ACC112 (cell line): ENCODE measurements around the gene PLCD3.

Experiments used
- H2AFZ ChIP-seq: fragments of 200-600 bp; sonication (generic); one replicate; pipeline ENCODE4 v1.6.0; 2017; ENCODE audit warnings: antibody characterized with exemption, low read length; ENCODE audit not compliant: unreplicated experiment
- H3K27ac ChIP-seq: fragments of 200-600 bp; sonication (generic); 2 replicates; pipeline ENCODE4 v1.5.1; 2014; ENCODE audit warnings: low read depth, mild to moderate bottlenecking, antibody characterized with exemption, low read length, moderate library complexity
- H3K27me3 ChIP-seq: fragments of 200-600 bp; sonication (generic); 2 replicates; pipeline ENCODE4 v1.6.1; 2014; ENCODE audit warnings: mild to moderate bottlenecking, antibody characterized with exemption, low read length, moderate library complexity, mixed read lengths; ENCODE audit not compliant: insufficient read depth
- H3K36me3 ChIP-seq: fragments of 200-600 bp; sonication (generic); 2 replicates; pipeline ENCODE4 v1.6.1; 2016; ENCODE audit warnings: mild to moderate bottlenecking, antibody characterized with exemption, low read length, moderate library complexity, mixed read lengths; ENCODE audit not compliant: insufficient read depth
- H3K4me1 ChIP-seq: fragments of 200-600 bp; sonication (generic); one replicate; pipeline ENCODE4 v1.6.1; 2016; ENCODE audit warnings: low read length, mixed read lengths; ENCODE audit not compliant: insufficient read depth, unreplicated experiment, control insufficient read depth
- H3K4me3 ChIP-seq: fragments of 200-600 bp; sonication (generic); 2 replicates; pipeline ENCODE4 v1.5.1; 2014; ENCODE audit warnings: mild to moderate bottlenecking, low read depth, low read length
- H3K79me2 ChIP-seq: fragments of 200-600 bp; sonication (generic); one replicate; pipeline ENCODE4 v1.6.0; 2016; ENCODE audit warnings: low read length; ENCODE audit not compliant: control insufficient read depth, unreplicated experiment, insufficient read depth

Gene PLCD3

GRCh38 chr17:45149037-45149668, 16.8 kb upstream of the PLCD3 start:
- Histone ChIP-seq H3K4me1 (peaks cover 24% of the 10 kb centered on the region), H2AFZ (no peak overlapping the region), H3K79me2 (peaks cover 35% of the 10 kb centered on the region), H3K36me3 (no peaks in the 10 kb centered on the region), H3K27me3 (no peaks in the 10 kb centered on the region), H3K27ac (peak overlapping the region; percentile 66), H3K4me3 (peak overlapping the region; percentile 83)

- Histone ChIP-seq H2AFZ (peak within 1 kb of the TSS; percentile 40), H3K79me2 (peaks cover 35% of the 10 kb centered on the region), H3K4me3 (peak within 1 kb of the TSS; percentile 83), H3K27me3 (no peaks in the 10 kb centered on the region), H3K36me3 (no peaks in the 10 kb centered on the region), H3K4me1 (peaks cover 28% of the 10 kb centered on the region), H3K27ac (peak within 1 kb of the TSS; percentile 93)
Observed at GRCh38 chr17:45148183-45149036, 16.1 kb upstream of the PLCD3 start, which contains the start of gene HEXIM1. Gene HEXIM1 (plus strand): TSS chr17:45148475. CDS start chr17:45149191, 716 bp downstream.

- peak overlapping the region; percentile 80 for H3K4me3 ChIP-seq
- no peaks in the 10 kb centered on the region for H3K27me3 ChIP-seq
- peaks cover 35% of the 10 kb centered on the region for H3K79me2 ChIP-seq
- H2AFZ ChIP-seq = peak overlapping the region; percentile 8
- peaks cover 30% of the 10 kb centered on the region for H3K4me1 ChIP-seq
- H3K27ac ChIP-seq = peak overlapping the region; percentile 93
- no peaks in the 10 kb centered on the region for H3K36me3 ChIP-seq
Observed at GRCh38 chr17:45147581-45148182, 15.4 kb upstream of the PLCD3 start.

- H3K27me3 ChIP-seq = no peaks in the 10 kb centered on the region
Observed at GRCh38 chr17:45146890-45147580, 14.7 kb upstream of the PLCD3 start.

GRCh38 chr17:45146592-45146889, 14.2 kb upstream of the PLCD3 start:
- Histone ChIP-seq H2AFZ (no peak overlapping the region), H3K36me3 (no peaks in the 10 kb centered on the region)

More at GRCh38 chr17:45146890-45147580, 14.7 kb upstream of the PLCD3 start:
- Histone ChIP-seq H3K27ac (peak overlapping the region; percentile 93), H2AFZ (peak overlapping the region; percentile 40), H3K79me2 (peaks cover 35% of the 10 kb centered on the region), H3K4me1 (peaks cover 30% of the 10 kb centered on the region), H3K4me3 (peak overlapping the region; percentile 80), H3K36me3 (no peaks in the 10 kb centered on the region)

DNA sequence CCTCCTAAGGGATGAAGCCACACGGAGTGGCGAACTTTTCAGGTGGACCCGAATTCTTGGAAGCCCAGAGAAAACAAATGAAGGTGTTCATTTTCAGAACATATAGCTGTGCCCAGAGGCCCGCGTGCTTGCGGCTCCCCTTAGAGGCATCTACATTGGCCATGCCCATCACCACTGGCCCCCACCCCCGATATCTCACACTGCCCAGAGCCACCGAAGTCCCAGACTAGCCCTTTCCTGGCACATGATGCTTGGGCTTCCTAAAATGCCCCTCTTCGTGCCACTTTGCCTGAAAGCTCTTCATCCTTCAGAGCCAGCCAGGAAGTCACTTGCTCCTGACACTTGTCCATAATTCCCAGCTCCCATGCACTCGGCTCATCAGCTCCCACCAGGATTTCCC, 13.9 kb upstream of the PLCD3 start:
- Histone ChIP-seq H3K27me3 (no peaks in the 10 kb centered on the region), H3K36me3 (no peaks in the 10 kb centered on the region), H3K4me3 (no peak overlapping the region; the same call in 1 of the 2 replicates), H3K4me1 (peaks cover 22% of the 10 kb centered on the region), H2AFZ (no peak overlapping the region), H3K27ac (peak overlapping the region; percentile 93; the same call in 1 of the 2 replicates), H3K79me2 (peaks cover 29% of the 10 kb centered on the region)

More at GRCh38 chr17:45146592-45146889, 14.2 kb upstream of the PLCD3 start:
- Histone ChIP-seq H3K4me3 (peak overlapping the region; percentile 80), H3K27ac (peak overlapping the region; percentile 93), H3K27me3 (no peaks in the 10 kb centered on the region), H3K79me2 (peaks cover 32% of the 10 kb centered on the region), H3K4me1 (peaks cover 26% of the 10 kb centered on the region)

DNA sequence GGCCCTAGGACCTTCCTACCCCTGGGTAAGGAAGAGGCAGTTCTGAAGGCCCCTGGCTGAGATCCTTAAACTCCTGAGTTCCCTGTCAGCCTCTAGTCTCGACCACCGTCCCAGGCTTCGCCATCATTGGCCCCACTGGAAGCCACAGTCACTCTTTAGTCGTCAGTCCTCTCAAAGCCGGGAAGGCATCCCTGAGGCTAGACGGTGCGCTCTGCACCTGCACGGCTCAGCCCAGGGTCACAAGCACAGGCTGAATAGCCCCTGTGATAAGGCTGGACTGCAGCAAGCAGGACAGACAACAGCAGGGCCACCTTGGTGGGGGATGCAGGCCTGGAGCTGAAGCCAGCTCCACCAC, 12.7 kb upstream of the PLCD3 start:
- Histone ChIP-seq H3K36me3 (no peaks in the 10 kb centered on the region), H3K4me3 (peak overlapping the region; percentile 65), H3K27ac (peak overlapping the region; percentile 71; the same call in 1 of the 2 replicates), H3K79me2 (peaks cover 17% of the 10 kb centered on the region), H2AFZ (peak overlapping the region; percentile 80), H3K27me3 (no peaks in the 10 kb centered on the region), H3K4me1 (peaks cover 20% of the 10 kb centered on the region)

GRCh38 chr17:45144199-45145034, 12.1 kb upstream of the PLCD3 start:
- Histone ChIP-seq H3K36me3 (no peaks in the 10 kb centered on the region), H3K79me2 (peaks cover 11% of the 10 kb centered on the region), H3K4me1 (peaks cover 20% of the 10 kb centered on the region), H3K4me3 (peak overlapping the region; percentile 65), H3K27me3 (no peaks in the 10 kb centered on the region), H3K27ac (peak overlapping the region; percentile 71), H2AFZ (peak overlapping the region; percentile 80)

DNA sequence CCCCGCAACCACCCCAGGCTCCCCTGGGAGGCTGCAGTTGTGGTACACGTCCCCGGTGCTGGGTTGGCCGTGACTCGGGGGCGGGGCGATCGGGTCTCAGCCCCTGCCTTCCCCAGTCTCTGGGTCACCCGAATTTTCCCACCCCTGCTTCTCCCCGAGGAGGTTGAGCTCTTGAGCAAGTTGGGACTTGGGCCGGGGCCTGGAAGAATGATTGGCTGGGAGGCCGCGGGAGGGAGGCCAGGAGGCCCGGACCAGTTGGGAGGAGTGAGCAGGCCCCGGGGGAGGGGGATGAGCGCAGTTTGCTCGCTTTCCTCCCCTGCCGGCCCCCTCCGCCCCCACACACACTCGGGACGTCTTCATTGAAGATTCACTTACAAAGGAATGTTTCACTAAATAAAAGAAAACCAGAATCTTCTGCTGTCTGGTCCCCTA, 11.5 kb upstream of the PLCD3 start:
- H3K27me3 ChIP-seq = no peaks in the 10 kb centered on the region
- peak overlapping the region; percentile 80 for H2AFZ ChIP-seq
- peak overlapping the region; percentile 65 for H3K4me3 ChIP-seq
- peaks cover 20% of the 10 kb centered on the region for H3K4me1 ChIP-seq
- H3K79me2 ChIP-seq = peaks cover 6% of the 10 kb centered on the region
- no peaks in the 10 kb centered on the region for H3K36me3 ChIP-seq
- peak overlapping the region; percentile 71 for H3K27ac ChIP-seq
